HG03558 (cell line): Measurements from ENCODE around the gene MYCBP2.
A peak's percentile ranks its signal among the peaks of the same experiment; 100 is the strongest.
"Not testable (repeated sequence)": the region's sequence is repeated elsewhere in the genome, so short reads cannot be mapped to it uniquely, and the experiment has no call there.

ENCODE experiments used
- ATAC-seq: cut with Tn5 transposase; IDR thresholded peaks from one replicate; pipeline ENCODE4 v1.9.1; 2021; ENCODE audit warnings: moderate number of reproducible peaks; ENCODE audit not compliant: unreplicated experiment; ENCODE audit errors: extremely low read depth

The MYCBP2 gene

DNA sequence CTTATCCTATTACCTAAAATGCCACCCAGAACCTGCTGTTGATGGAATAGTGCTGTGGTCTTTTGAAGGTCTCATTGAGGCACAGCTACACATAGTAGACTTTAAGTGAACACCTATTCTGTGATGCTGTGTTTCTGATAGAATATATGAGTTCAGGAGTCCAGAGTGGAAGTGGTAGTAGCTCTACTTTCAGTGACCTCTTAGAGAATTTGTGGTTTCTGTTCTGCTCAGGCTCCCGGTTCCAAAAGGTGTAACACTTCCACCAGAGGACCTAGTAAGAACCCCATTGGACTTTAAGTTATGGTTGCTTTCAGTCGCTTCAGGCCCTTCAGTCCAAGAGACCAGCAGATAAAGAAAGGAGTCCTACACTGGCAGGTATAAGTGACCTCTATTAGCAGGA lies 11.4 kb upstream of the MYCBP2 start:
- peak; percentile 14 for ATAC-seq

GRCh38 chr13:77337159-77337558 lies 10.3 kb upstream of the MYCBP2 start:
- no peak for ATAC-seq

DNA sequence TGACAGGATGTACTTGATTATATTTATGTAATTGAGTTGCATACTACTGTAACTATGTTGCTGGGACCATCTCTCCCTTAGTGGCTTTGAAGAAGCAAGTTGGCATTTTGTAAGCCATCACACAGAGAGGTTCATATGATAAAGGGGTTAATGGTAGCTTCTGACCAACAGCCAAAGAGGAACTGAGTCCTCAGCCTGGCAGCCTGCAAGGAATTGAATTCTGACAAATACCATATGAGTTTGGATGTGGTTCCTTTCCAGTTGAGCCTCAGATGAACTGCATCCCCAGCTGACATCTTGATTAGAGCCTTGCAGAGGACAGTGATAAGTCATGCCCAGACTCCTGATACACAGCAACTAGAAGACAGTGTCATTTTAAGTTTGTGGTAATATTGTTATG lies 8.6 kb upstream of the MYCBP2 start:
- ATAC-seq: no peak

DNA sequence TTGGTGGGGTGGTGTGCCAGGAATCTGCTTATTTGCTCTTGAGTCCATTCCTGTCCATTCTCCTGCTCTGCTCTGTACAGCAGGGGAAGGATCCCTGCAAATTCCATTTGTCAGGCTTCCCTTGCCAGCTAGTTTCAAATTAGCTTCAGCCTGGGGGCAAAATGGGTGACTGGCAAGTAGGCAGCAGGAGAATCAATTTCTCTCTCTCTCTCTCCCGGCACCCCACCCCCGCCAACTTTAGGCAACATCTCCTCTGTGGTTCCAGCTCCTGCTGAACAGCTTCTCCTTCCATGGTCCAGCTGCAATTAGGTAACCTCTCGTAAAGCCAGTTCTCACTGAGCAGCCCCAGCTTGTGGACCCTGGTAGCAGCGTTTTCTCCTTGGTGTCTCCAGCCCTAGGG lies 6.7 kb upstream of the MYCBP2 start:
- no peak for ATAC-seq

GRCh38 chr13:77331421-77331820 lies 4.5 kb upstream of the MYCBP2 start:
- ATAC-seq: no peak

DNA sequence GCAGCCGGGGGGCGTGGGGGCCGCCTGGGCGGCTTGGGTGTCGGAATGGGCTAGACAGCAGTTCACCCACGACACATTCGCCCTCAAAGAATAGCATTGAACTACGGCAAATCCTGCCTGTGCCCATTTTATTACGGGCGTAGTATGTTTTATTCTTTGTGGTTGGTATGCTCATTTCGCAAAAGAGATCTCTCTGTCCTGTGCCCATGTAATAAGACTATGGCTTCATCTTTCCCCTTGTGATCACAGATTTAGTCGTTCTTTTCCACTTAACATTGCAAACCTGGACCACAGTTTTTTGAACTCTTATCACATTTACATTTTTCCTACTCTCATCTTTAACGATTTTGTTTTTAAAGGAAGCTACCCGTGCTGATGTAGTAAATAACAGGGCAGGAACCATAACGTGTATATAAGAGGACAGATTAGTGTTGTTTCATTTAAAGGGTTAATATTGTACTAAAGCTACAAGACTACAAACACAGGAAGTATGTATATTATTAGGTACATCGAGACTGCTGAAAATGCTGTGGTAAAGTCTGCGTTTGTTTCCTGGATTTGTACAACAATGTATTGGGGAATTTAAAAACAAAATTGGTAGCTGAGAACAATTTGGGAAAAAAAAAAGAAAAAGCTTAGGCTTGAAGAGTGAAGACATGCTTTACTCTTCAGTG lies 3.2 kb upstream of the MYCBP2 start:
- ATAC-seq: no peak

GRCh38 chr13:77329133-77329910 lies 2.4 kb upstream of the MYCBP2 start:
- peak; percentile 73 for ATAC-seq

DNA sequence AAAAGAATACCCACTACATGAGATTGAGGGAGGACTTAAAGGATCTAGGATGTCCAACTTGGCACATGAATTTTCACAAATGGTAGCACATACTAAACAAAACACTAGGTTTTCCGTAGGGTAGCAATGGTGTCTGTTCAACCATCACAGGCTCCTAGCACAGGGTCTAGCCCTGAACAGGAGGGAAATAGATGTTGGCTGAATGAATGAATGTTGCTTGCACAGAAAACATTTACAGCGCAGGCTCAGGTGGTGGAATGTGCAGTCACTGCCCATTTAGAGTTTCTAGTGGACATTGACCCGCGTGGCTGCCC lies 1.9 kb upstream of the MYCBP2 start:
- ATAC-seq: peak; percentile 0

DNA sequence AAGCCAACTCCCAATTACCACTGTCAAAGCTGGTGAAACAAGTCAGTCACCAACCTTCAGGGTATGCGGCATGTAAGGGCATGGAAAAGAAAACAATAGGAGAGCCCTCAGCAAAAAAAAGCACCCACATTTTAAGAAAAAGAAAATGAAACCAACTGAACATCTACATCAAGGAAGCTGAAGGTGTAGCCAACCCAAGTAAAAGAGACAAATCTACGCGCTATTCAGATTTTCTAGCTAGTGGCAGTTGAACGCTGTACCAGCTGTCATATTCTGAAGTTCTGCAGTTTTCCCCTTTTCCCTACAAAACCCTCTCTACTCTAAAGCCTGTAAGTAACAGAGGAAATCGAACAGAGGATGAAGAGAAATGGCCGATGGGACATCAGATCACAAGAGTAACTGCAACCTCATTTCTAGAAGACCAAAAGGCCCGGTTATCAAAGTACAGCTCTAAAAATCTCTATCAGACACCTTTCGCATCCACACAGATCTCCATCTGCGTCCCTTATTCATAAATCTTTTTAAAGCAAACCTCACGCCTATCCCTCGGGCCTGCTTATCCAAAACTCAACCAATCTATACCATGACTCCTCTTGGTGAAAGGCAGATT lies 1.4 kb downstream of the MYCBP2 start:
- ATAC-seq: no peak

DNA sequence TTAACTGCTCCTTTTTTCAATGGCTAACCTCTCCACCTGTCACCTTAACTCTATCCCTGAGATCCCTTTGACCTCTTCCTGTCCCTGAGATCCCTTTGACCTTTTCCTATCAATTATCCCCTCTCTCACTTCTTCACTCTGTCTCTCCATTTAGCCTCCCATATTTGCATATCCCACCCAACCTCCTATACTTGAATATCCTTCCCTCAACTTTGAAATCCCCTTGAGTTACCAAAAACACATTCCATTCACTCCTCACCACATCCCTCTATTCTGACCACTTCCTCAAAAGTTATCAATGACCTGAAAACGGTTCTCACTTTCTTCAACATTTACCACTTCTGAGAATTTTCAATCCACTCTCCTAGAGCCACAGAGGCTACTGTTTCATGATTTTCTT lies 3.0 kb downstream of the MYCBP2 start:
- ATAC-seq: no peak

DNA sequence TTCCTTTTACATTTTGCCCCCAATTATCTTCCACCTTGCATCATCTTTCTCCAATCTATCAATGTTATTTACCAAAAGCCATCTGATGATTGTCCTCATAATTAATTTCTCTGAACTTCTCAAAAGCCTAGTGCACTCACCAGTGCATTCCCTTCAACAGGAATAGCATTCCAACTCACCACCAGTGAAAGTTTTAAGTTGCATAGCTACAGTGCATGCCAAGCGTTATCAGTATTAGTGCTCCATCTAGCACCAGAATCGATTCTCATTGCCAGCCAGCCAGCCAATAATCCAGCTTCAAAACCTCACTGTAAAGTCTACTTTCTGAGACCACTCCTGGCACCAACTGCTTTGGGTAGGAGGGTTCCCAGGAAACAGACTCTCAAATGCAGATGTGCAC lies 7.4 kb downstream of the MYCBP2 start:
- no peak for ATAC-seq

GRCh38 chr13:77318741-77319140 lies 8.2 kb downstream of the MYCBP2 start:
- ATAC-seq: no peak

DNA sequence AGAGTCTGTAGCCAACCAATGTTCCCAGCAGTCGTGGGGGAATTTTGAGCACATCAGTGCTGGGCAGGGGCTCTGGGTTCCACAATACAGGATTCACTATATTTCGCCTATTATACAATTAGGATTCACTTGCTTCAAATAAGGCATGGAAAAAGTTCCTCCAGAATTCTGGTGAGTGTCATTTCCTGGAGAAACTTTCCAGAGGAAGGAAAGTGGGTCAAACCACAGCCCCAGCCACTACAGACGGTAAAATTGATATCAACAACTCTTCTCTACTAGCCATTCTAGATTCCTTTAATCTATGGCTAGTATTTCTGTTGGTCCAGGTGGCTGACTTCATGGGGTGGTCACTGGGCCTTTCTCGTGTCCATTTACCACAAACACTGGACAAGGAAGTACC lies 10.5 kb downstream of the MYCBP2 start:
- no peak for ATAC-seq

DNA sequence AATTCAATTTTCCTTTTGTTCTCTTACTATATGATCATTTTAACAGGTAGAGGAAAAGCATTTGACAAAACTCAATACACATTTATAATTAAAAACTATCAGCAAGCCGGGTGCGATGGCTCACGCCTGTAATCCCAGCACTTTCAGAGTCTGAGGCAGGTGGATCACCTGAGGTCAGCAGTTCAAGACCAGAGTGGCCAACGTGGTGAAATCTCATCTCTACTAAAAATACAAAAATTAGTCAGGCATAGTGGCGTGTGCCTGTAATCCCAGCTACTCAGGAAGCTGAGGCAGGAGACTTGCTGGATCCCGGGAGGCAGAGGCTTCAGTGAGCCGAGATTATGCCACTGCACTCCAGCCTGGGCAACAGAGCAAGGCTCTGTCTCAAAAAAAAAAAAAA lies 11.4 kb downstream of the MYCBP2 start:
- not testable (repeated sequence) for ATAC-seq

GRCh38 chr13:77313923-77314322 lies 13.0 kb downstream of the MYCBP2 start:
- no peak for ATAC-seq

GRCh38 chr13:77312311-77312710 lies 14.6 kb downstream of the MYCBP2 start:
- ATAC-seq: no peak

GRCh38 chr13:77310579-77311279 lies 16.2 kb downstream of the MYCBP2 start:
- ATAC-seq: no peak

GRCh38 chr13:77310161-77310560 lies 16.7 kb downstream of the MYCBP2 start:
- no peak for ATAC-seq

- ATAC-seq: no peak
Measured at GRCh38 chr13:77309254-77309653, 17.6 kb downstream of the MYCBP2 start.

DNA sequence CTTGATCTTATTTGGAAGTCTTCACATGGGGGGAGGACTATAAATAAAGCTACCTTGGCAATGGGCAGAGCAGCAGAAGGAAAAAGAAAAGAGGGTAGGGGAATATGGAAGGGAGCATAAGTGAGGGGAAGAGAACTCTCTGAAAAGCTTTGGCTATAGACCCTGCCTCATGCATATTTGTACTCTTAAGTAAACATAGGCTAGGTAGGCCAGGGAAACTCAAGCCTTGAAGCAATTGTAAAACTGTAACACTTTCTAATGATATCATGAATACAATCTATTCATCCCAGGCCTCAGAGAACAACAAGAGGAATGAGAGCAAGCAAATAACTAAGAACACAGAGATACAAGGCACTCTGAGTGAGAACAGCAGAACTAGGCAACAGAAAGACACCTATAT lies 20.4 kb downstream of the MYCBP2 start:
- ATAC-seq: no peak

- no peak for ATAC-seq
Measured at GRCh38 chr13:77305266-77305665, 21.6 kb downstream of the MYCBP2 start.
